Spleen (tissue), 7 donors: ENCODE measurements around the gene PDAP1.

Experiments
- POLR2A ChIP-seq, 3 donors: fragments of 450-650 bp; IDR thresholded peaks; one replicate each; pipeline ENCODE4 v1.5.1; 2017; ENCODE audit warnings: antibody characterized with exemption in 3 of 3, mild to moderate bottlenecking in 1 of 3
- POLR2AphosphoS5 ChIP-seq, 3 donors: sonication (generic); formaldehyde crosslinking; IDR thresholded peaks; one replicate each; pipeline ENCODE4 v1.5.1; 2017; ENCODE audit warnings: antibody characterized with exemption in 3 of 3
- TF ChIP-seq, protein P1 (sequence below), 11 experiments: fragments of 200-600 bp in 7 of 11; fragments of 450-650 bp in 4 of 11; sonication (generic) in 4 of 11; IDR thresholded peaks in 8 of 11; conservative IDR thresholded peaks in 3 of 11; 1 replicate in 7 of 11; 2 replicates in 4 of 11; pipeline versions ENCODE4 v1.4.0 to v1.8.0; 2016 to 2021; ENCODE audit warnings: antibody characterized with exemption in 11 of 11, inconsistent platforms in 4 of 11, mild to moderate bottlenecking in 1 of 11
- donor health status: DM: no; HTN: no; CAD: no; lungs with moderate emphysema.
- donor health status: DM: no; HTN: no; CAD: no.
- donor health status: DM: no; HTN: no; CAD: no.

DNA sequence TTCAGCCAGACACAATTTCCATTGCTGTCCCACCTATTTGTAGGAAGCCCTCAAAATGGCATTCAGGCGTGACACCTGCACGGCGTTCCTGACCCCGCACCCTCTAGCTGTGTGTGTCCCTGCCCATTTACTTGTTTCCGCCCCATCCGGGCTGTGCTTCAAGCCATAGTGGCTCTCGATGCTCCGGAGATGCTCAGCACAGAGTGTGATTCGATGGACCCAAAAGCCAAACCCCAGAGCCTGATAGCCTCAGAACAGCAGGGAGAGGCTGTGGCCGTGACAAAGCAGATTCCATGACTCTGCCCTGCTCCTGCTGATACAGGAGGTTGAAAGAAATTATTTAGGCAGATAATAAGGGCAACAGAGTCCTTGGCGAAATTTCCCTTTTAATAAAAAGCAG lies 13.8 kb upstream of the PDAP1 start:
- TF ChIP-seq, protein P1, sequence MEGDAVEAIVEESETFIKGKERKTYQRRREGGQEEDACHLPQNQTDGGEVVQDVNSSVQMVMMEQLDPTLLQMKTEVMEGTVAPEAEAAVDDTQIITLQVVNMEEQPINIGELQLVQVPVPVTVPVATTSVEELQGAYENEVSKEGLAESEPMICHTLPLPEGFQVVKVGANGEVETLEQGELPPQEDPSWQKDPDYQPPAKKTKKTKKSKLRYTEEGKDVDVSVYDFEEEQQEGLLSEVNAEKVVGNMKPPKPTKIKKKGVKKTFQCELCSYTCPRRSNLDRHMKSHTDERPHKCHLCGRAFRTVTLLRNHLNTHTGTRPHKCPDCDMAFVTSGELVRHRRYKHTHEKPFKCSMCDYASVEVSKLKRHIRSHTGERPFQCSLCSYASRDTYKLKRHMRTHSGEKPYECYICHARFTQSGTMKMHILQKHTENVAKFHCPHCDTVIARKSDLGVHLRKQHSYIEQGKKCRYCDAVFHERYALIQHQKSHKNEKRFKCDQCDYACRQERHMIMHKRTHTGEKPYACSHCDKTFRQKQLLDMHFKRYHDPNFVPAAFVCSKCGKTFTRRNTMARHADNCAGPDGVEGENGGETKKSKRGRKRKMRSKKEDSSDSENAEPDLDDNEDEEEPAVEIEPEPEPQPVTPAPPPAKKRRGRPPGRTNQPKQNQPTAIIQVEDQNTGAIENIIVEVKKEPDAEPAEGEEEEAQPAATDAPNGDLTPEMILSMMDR (IDR thresholded peaks at IDR 0.05 in 8 of 11, conservative IDR thresholded peaks at IDR 0.05 in 3 of 11): no peak
- TF ChIP-seq POLR2AphosphoS5 (IDR thresholded peaks at IDR 0.05) (no peak), POLR2A (IDR thresholded peaks at IDR 0.05) (no peak)
